HG02610 (cell line): ENCODE measurements around the gene ACOT11.
"Not testable (repeated sequence)": the region's sequence is repeated elsewhere in the genome, so short reads cannot be mapped to it uniquely, and the experiment has no call there.

Experiments
- ATAC-seq: cut with Tn5 transposase; IDR thresholded peaks from one replicate; pipeline ENCODE4 v1.9.1; 2021; ENCODE audit warnings: mild to moderate bottlenecking, moderate library complexity; ENCODE audit not compliant: unreplicated experiment

The ACOT11 gene

GRCh38 chr1:54607821-54608565 lies 60.0 kb downstream of the ACOT11 start:
- ATAC-seq: no peak

- no peak for ATAC-seq
These were observed 60.7 kb downstream of the ACOT11 start for GRCh38 chr1:54608566-54609230.

- ATAC-seq: no peak
These were observed 61.4 kb downstream of the ACOT11 start for GRCh38 chr1:54609301-54609921.

- no peak for ATAC-seq
These were observed 62.0 kb downstream of the ACOT11 start for GRCh38 chr1:54610048-54610447.

GRCh38 chr1:54610601-54611580 lies 62.9 kb downstream of the ACOT11 start:
- no peak for ATAC-seq

- no peak for ATAC-seq
These were observed 63.6 kb downstream of the ACOT11 start for GRCh38 chr1:54611621-54612020.

GRCh38 chr1:54614024-54614423 lies 66.0 kb downstream of the ACOT11 start:
- no peak for ATAC-seq

GRCh38 chr1:54614563-54614962 lies 66.5 kb downstream of the ACOT11 start:
- ATAC-seq: no peak

GRCh38 chr1:54615531-54616279 lies 67.7 kb downstream of the ACOT11 start:
- ATAC-seq: no peak

GRCh38 chr1:54619749-54620148 lies 71.7 kb downstream of the ACOT11 start:
- ATAC-seq: no peak

GRCh38 chr1:54623216-54624007 lies 75.4 kb downstream of the ACOT11 start, which contains the start of gene FAM151A:
Gene FAM151A, minus strand, starts transcription at chr1:54623525. Its CDS starts 130 bp downstream, at chr1:54623395.
- ATAC-seq: no peak

GRCh38 chr1:54624466-54625464 lies 76.7 kb downstream of the ACOT11 start:
- ATAC-seq: no peak

GRCh38 chr1:54627196-54627595 lies 79.2 kb downstream of the ACOT11 start:
- no peak for ATAC-seq

- not testable (repeated sequence) for ATAC-seq
These were observed 87.8 kb downstream of the ACOT11 start for GRCh38 chr1:54635804-54636203.

- not testable (repeated sequence) for ATAC-seq
These were observed 88.7 kb downstream of the ACOT11 start for GRCh38 chr1:54636461-54637446.

- no peak for ATAC-seq
These were observed 92.3 kb downstream of the ACOT11 start for GRCh38 chr1:54640361-54640760.
